ENCODE results near the gene BBS5.

Gene BBS5

GRCh38 chr2:169472249-169472648, 7.0 kb upstream of the BBS5 start:
- TF ChIP-seq CREB1 (IDR thresholded peaks at IDR 0.05; ENCODE audit: low read depth) (no peak), YY1 (IDR thresholded peaks at IDR 0.05; ENCODE audit: low read depth) (no peak), TCF12 (IDR thresholded peaks at IDR 0.05; ENCODE audit: low read depth) (no peak), MAX (IDR thresholded peaks at IDR 0.05) (no peak), USF1 (IDR thresholded peaks at IDR 0.05) (no peak), TEAD4 (IDR thresholded peaks at IDR 0.05) (no peak), TAF1 (IDR thresholded peaks at IDR 0.05; ENCODE audit: low read depth) (no peak), REST (IDR thresholded peaks at IDR 0.05; ENCODE audit: low read depth) (no peak), ZBTB7A (IDR thresholded peaks at IDR 0.05; ENCODE audit: low read depth) (no peak), NFIC (IDR thresholded peaks at IDR 0.05) (no peak), EGR1 (IDR thresholded peaks at IDR 0.05) (no peak), CEBPB (IDR thresholded peaks at IDR 0.05) (no peak), RAD21 (IDR thresholded peaks at IDR 0.05; ENCODE audit: low read depth) (no peak), FOXM1 (IDR thresholded peaks at IDR 0.05; ENCODE audit: borderline replicate concordance, low read depth) (no peak), EP300 (IDR thresholded peaks at IDR 0.05; ENCODE audit: borderline replicate concordance) (no peak)

- TF ChIP-seq EP300 (IDR thresholded peaks at IDR 0.05; ENCODE audit: borderline replicate concordance) (no peak), FOXM1 (IDR thresholded peaks at IDR 0.05; ENCODE audit: borderline replicate concordance, low read depth) (no peak), TCF12 (IDR thresholded peaks at IDR 0.05; ENCODE audit: low read depth) (no peak), YY1 (IDR thresholded peaks at IDR 0.05; ENCODE audit: low read depth) (no peak), TEAD4 (IDR thresholded peaks at IDR 0.05) (no peak), CREB1 (IDR thresholded peaks at IDR 0.05; ENCODE audit: low read depth) (no peak), REST (IDR thresholded peaks at IDR 0.05; ENCODE audit: low read depth) (no peak), RAD21 (IDR thresholded peaks at IDR 0.05; ENCODE audit: low read depth) (no peak), TAF1 (IDR thresholded peaks at IDR 0.05; ENCODE audit: low read depth) (no peak), NFIC (IDR thresholded peaks at IDR 0.05) (no peak), MAX (IDR thresholded peaks at IDR 0.05) (no peak), CEBPB (IDR thresholded peaks at IDR 0.05) (no peak), ZBTB7A (IDR thresholded peaks at IDR 0.05; ENCODE audit: low read depth) (no peak), EGR1 (IDR thresholded peaks at IDR 0.05) (no peak)
These were observed 2.8 kb upstream of the BBS5 start for GRCh38 chr2:169476459-169476858.

- no peak for TF ChIP-seq ZBTB7A (IDR thresholded peaks at IDR 0.05; ENCODE audit: low read depth)
- no peak for TF ChIP-seq YY1 (IDR thresholded peaks at IDR 0.05; ENCODE audit: low read depth)
- no peak for TF ChIP-seq EGR1 (IDR thresholded peaks at IDR 0.05)
- TF ChIP-seq FOXM1 (IDR thresholded peaks at IDR 0.05; ENCODE audit: borderline replicate concordance, low read depth): no peak
- TF ChIP-seq USF1 (IDR thresholded peaks at IDR 0.05): no peak
- TF ChIP-seq RAD21 (IDR thresholded peaks at IDR 0.05; ENCODE audit: low read depth): no peak
- no peak for TF ChIP-seq MAX (IDR thresholded peaks at IDR 0.05)
- TF ChIP-seq TCF12 (IDR thresholded peaks at IDR 0.05; ENCODE audit: low read depth): no peak
- no peak for TF ChIP-seq CREB1 (IDR thresholded peaks at IDR 0.05; ENCODE audit: low read depth)
- no peak for TF ChIP-seq TEAD4 (IDR thresholded peaks at IDR 0.05)
- TF ChIP-seq REST (IDR thresholded peaks at IDR 0.05; ENCODE audit: low read depth): no peak
- TF ChIP-seq NFIC (IDR thresholded peaks at IDR 0.05): no peak
- no peak for TF ChIP-seq EP300 (IDR thresholded peaks at IDR 0.05; ENCODE audit: borderline replicate concordance)
- no peak for TF ChIP-seq CEBPB (IDR thresholded peaks at IDR 0.05)
- TF ChIP-seq TAF1 (IDR thresholded peaks at IDR 0.05; ENCODE audit: low read depth): no peak
These were observed 955 bp upstream of the BBS5 start for GRCh38 chr2:169478339-169478738.

GRCh38 chr2:169478745-169479256, 493 bp upstream of the BBS5 start:
- TF ChIP-seq NFIC (IDR thresholded peaks at IDR 0.05) (no peak), TEAD4 (IDR thresholded peaks at IDR 0.05) (no peak), REST (IDR thresholded peaks at IDR 0.05; ENCODE audit: low read depth) (no peak), ZBTB7A (IDR thresholded peaks at IDR 0.05; ENCODE audit: low read depth) (no peak), TAF1 (IDR thresholded peaks at IDR 0.05; ENCODE audit: low read depth) (no peak), MAX (IDR thresholded peaks at IDR 0.05) (no peak), RAD21 (IDR thresholded peaks at IDR 0.05; ENCODE audit: low read depth) (no peak), CREB1 (IDR thresholded peaks at IDR 0.05; ENCODE audit: low read depth) (no peak), TCF12 (IDR thresholded peaks at IDR 0.05; ENCODE audit: low read depth) (no peak), FOXM1 (IDR thresholded peaks at IDR 0.05; ENCODE audit: borderline replicate concordance, low read depth) (no peak), EP300 (IDR thresholded peaks at IDR 0.05; ENCODE audit: borderline replicate concordance) (no peak), CEBPB (IDR thresholded peaks at IDR 0.05) (no peak), USF1 (IDR thresholded peaks at IDR 0.05) (no peak), YY1 (IDR thresholded peaks at IDR 0.05; ENCODE audit: low read depth) (no peak), EGR1 (IDR thresholded peaks at IDR 0.05) (no peak)

Data from Ishikawa (cell line).